Smooth muscle cell (in vitro differentiated cells): ENCODE results near the gene RIT2. TPM values are rescaled to one million over a fixed set of nuclear protein-coding genes. Genes with fewer than 3 reads are reported as not detected.

ENCODE experiments used
- DNase-seq: peaks from one replicate; lab custom pipeline; 2025; ENCODE audit not compliant: unreplicated experiment; lab: John Stamatoyannopoulos, UW
- H2AFZ ChIP-seq: fragments of 200-600 bp; sonication (generic); 2 replicates; pipeline ENCODE4 v1.6.0; 2016; ENCODE audit warnings: antibody characterized with exemption, low read depth, mild to moderate bottlenecking
- H3F3A ChIP-seq: fragments of 200-600 bp; sonication (generic); 2 replicates; pipeline ENCODE4 v1.6.0; 2017; ENCODE audit warnings: antibody characterized with exemption, low read depth
- H3K27ac ChIP-seq: fragments of 200-600 bp; sonication (generic); 2 replicates; pipeline ENCODE4 v1.5.1; 2016; ENCODE audit warnings: low read depth, mild to moderate bottlenecking
- H3K27me3 ChIP-seq: fragments of 200-600 bp; sonication (generic); 2 replicates; pipeline ENCODE4 v1.6.1; 2016; ENCODE audit warnings: low read depth, mild to moderate bottlenecking
- H3K36me3 ChIP-seq: fragments of 200-600 bp; sonication (generic); 2 replicates; pipeline ENCODE4 v1.5.1; 2016; ENCODE audit warnings: low read depth
- H3K4me1 ChIP-seq: fragments of 200-600 bp; sonication (generic); 2 replicates; pipeline ENCODE4 v1.5.1; 2016; ENCODE audit warnings: low read depth
- H3K4me2 ChIP-seq: fragments of 200-600 bp; sonication (generic); 2 replicates; pipeline ENCODE4 v1.6.0; 2016; ENCODE audit warnings: mild to moderate bottlenecking
- H3K4me3 ChIP-seq: fragments of 200-600 bp; sonication (generic); 2 replicates; pipeline ENCODE4 v1.5.1; 2016; ENCODE audit warnings: mild to moderate bottlenecking
- H3K79me2 ChIP-seq: fragments of 200-600 bp; sonication (generic); 2 replicates; pipeline ENCODE4 v1.6.0; 2016; ENCODE audit warnings: low read depth, mild to moderate bottlenecking
- H3K9ac ChIP-seq: fragments of 200-600 bp; sonication (generic); 2 replicates; pipeline ENCODE4 v1.6.0; 2016; ENCODE audit warnings: low read depth
- H3K9me3 ChIP-seq: fragments of 200-600 bp; sonication (generic); replicated peaks from 2 replicates; pipeline ENCODE4 v1.5.1; 2016; ENCODE audit warnings: low read depth
- H4K20me1 ChIP-seq: fragments of 200-600 bp; sonication (generic); 2 replicates; pipeline ENCODE4 v1.6.0; 2016; ENCODE audit warnings: low read depth
- WGBS: methylation state at CpG from one replicate; pipeline ENCODE4 v1.1.7; 2016; ENCODE audit warnings: low lambda C conversion rate; 5-methylcytosine and 5-hydroxymethylcytosine counted together
- polyA plus RNA-seq: library from polyadenylated mRNA; unstranded; fragments of >200 nt; fragmentation: Nextera tagmentation; extraction: Ambion mirVana; gene quantifications from 2 replicates; pipeline ENCODE4 v1.2.1, GENCODE V29; 2016
- total RNA-seq: library from RNA; depleted of rRNA; stranded (reverse); fragments of >200 nt; gene quantifications from 2 replicates; pipeline ENCODE4 v1.2.3, GENCODE V29; 2014
- TF ChIP-seq, protein P1 (sequence below): fragments of 200-600 bp; sonication (generic); IDR thresholded peaks from 2 replicates; pipeline ENCODE4 v1.5.1; 2017; ENCODE audit warnings: borderline replicate concordance, mild to moderate bottlenecking, antibody characterized with exemption; ENCODE audit not compliant: insufficient read depth, poor library complexity, severe bottlenecking

The RIT2 gene
- total and polyA plus RNA-seq, 2 experiments from 2014 or later = not detected

DNA sequence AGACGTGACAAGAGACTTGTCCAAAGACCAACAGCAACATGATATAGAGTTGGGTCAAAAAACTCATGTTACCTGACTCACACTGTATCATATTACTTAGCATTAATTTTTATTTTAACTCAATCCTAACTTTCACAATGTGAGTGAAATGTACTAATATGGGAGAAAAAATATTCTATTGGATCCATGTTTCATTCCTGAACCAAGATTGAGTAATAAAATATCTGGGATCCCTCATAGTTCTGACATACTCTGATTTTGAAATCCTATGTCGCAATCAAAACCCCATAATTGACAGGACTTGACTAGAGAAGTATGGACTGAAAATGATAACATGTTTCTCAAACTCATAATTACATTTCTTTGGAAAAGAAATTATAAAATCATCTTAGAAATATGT lies 190.4 kb downstream of the RIT2 start:
- H3K79me2 ChIP-seq = no peaks in the 10 kb centered on the region
- H3K9me3 ChIP-seq = no peaks in the 10 kb centered on the region
- TF ChIP-seq, protein P1, sequence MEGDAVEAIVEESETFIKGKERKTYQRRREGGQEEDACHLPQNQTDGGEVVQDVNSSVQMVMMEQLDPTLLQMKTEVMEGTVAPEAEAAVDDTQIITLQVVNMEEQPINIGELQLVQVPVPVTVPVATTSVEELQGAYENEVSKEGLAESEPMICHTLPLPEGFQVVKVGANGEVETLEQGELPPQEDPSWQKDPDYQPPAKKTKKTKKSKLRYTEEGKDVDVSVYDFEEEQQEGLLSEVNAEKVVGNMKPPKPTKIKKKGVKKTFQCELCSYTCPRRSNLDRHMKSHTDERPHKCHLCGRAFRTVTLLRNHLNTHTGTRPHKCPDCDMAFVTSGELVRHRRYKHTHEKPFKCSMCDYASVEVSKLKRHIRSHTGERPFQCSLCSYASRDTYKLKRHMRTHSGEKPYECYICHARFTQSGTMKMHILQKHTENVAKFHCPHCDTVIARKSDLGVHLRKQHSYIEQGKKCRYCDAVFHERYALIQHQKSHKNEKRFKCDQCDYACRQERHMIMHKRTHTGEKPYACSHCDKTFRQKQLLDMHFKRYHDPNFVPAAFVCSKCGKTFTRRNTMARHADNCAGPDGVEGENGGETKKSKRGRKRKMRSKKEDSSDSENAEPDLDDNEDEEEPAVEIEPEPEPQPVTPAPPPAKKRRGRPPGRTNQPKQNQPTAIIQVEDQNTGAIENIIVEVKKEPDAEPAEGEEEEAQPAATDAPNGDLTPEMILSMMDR = no peak
- no peaks in the 10 kb centered on the region for H3F3A ChIP-seq
- DNase-seq = no peak
- no peak overlapping the region for H2AFZ ChIP-seq
- H4K20me1 ChIP-seq = no peaks in the 10 kb centered on the region
- H3K9ac ChIP-seq = no peak overlapping the region
- no peak overlapping the region for H3K4me3 ChIP-seq
- 95% methylated on average over 2 of the region's 2 CpGs for WGBS
- peaks cover 7% of the 10 kb centered on the region for H3K4me1 ChIP-seq
- no peak overlapping the region for H3K27ac ChIP-seq
- no peaks in the 10 kb centered on the region for H3K36me3 ChIP-seq
- H3K27me3 ChIP-seq = no peaks in the 10 kb centered on the region
- no peak overlapping the region for H3K4me2 ChIP-seq

DNA sequence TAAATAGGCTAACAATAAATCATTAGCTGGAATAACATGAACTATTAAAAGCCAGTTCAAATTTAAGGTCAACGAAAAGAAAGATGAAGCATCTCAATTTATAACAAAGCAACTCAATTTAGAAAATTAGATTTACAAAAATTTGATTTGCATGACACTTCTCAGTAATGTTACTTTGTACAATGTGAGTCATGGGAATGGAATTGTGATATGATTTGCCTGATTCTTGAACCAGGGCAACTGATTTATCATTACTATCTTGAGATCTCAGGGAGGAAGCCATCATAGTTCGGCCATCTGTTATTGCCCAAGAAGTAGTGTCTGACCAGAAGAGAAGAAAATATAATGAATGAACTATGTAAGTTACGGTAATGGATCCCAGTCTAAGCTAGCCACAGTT lies 193.1 kb downstream of the RIT2 start:
- H3K27me3 ChIP-seq = no peaks in the 10 kb centered on the region
- H4K20me1 ChIP-seq = no peaks in the 10 kb centered on the region
- TF ChIP-seq, protein P1 = no peak
- no peaks in the 10 kb centered on the region for H3K79me2 ChIP-seq
- no peak overlapping the region for H3K9ac ChIP-seq
- DNase-seq = no peak
- H3F3A ChIP-seq = no peaks in the 10 kb centered on the region
- no peak overlapping the region for H3K4me3 ChIP-seq
- H3K4me2 ChIP-seq = no peak overlapping the region
- 94% methylated on average over 3 of the region's 3 CpGs for WGBS
- peaks cover 7% of the 10 kb centered on the region for H3K4me1 ChIP-seq
- no peaks in the 10 kb centered on the region for H3K9me3 ChIP-seq
- H2AFZ ChIP-seq = no peak overlapping the region
- H3K27ac ChIP-seq = no peak overlapping the region
- H3K36me3 ChIP-seq = no peaks in the 10 kb centered on the region

DNA sequence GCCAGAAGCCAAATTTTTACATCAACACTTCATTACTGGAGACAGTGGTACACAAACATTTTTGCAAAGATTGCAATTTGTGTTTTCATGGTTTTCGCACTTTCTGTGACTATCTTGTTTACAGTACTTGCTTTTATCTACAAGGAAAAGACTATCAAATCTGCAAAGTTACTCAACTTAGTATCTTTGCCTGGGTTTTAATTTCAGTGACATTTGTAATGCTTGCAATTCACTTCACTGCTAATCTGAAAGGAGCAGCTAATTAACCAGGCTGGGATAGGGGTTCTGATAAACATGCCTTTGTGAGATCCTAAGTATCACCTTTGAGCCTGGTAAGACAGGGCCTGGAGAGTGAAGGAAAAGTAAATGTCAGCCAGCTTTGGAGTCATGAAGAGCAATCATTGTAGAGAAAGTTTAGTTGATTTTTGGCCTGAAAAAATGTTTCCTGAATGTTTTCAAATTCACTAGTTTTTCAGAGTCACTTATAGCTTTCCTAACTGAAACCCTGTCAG lies 194.2 kb downstream of the RIT2 start:
- no peak for DNase-seq
- H3K4me2 ChIP-seq = no peak overlapping the region
- no peaks in the 10 kb centered on the region for H3K36me3 ChIP-seq
- H3K27ac ChIP-seq = no peak overlapping the region
- no peaks in the 10 kb centered on the region for H3K27me3 ChIP-seq
- H3K79me2 ChIP-seq = no peaks in the 10 kb centered on the region
- H3K4me3 ChIP-seq = no peak overlapping the region
- peaks cover 7% of the 10 kb centered on the region for H3K4me1 ChIP-seq
- H4K20me1 ChIP-seq = no peaks in the 10 kb centered on the region
- TF ChIP-seq, protein P1 = no peak
- peak overlapping the region; percentile 26 for H2AFZ ChIP-seq
- H3K9me3 ChIP-seq = no peaks in the 10 kb centered on the region
- H3F3A ChIP-seq = no peaks in the 10 kb centered on the region
- WGBS = 36% methylated on average over 1 of the region's 1 CpG
- no peak overlapping the region for H3K9ac ChIP-seq

DNA sequence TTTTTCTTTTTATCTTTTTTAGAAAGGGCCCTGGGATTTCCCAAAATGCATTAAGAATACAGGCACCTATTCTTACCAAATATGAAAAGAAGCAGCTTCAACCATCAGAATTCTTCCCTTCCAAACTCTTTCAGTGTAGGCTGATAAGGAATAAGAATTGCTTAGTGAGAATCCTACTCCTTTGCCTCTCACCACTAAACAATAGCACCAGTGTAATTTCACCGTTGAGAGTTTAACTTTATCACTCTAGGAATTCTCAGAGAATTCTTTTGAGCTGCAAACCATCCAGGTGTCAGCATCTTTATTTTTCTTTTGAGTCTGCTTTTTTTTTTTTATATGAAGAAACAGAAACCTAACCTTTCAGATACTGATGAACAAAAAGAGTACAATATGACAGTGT lies 194.9 kb downstream of the RIT2 start:
- H3K9ac ChIP-seq = no peak overlapping the region
- no peaks in the 10 kb centered on the region for H3F3A ChIP-seq
- H4K20me1 ChIP-seq = no peaks in the 10 kb centered on the region
- H3K9me3 ChIP-seq = no peaks in the 10 kb centered on the region
- H3K4me3 ChIP-seq = no peak overlapping the region
- no peak for DNase-seq
- H3K79me2 ChIP-seq = no peaks in the 10 kb centered on the region
- no peak overlapping the region for H3K27ac ChIP-seq
- TF ChIP-seq, protein P1 = no peak
- no peaks in the 10 kb centered on the region for H3K27me3 ChIP-seq
- H2AFZ ChIP-seq = peak overlapping the region; percentile 26
- peaks cover 7% of the 10 kb centered on the region for H3K4me1 ChIP-seq
- no peaks in the 10 kb centered on the region for H3K36me3 ChIP-seq
- no peak overlapping the region for H3K4me2 ChIP-seq
- 16% methylated on average over 1 of the region's 1 CpG for WGBS
